MM.1S (cell line): ENCODE measurements around the gene HEPACAM2.
A peak's percentile ranks its signal among the peaks of the same experiment; 100 is the strongest.

Source experiments
- DNase-seq: peaks from one replicate; pipeline ENCODE4 v3.0.0-alpha.2; 2015
- H2AFZ ChIP-seq: fragments of 300-600 bp; sonication (generic); 2 replicates; pipeline ENCODE4 v1.6.0; 2016; ENCODE audit warnings: antibody characterized with exemption, low read length
- H3F3A ChIP-seq: fragments of 300-600 bp; sonication (generic); 2 replicates; pipeline ENCODE4 v1.6.1; 2016; ENCODE audit warnings: mild to moderate bottlenecking, antibody characterized with exemption, low read length, moderate library complexity, mixed read lengths; ENCODE audit not compliant: insufficient read depth
- H3K27ac ChIP-seq: fragments of 300-600 bp; sonication (generic); 2 replicates; pipeline ENCODE4 v1.5.1; 2016; ENCODE audit warnings: mild to moderate bottlenecking, low read length
- H3K27me3 ChIP-seq: fragments of 300-600 bp; sonication (generic); replicated peaks from 2 replicates; pipeline ENCODE4 v1.6.0; 2016; ENCODE audit warnings: low read length; ENCODE audit not compliant: insufficient read depth
- H3K36me3 ChIP-seq: fragments of 300-600 bp; sonication (generic); replicated peaks from 2 replicates; pipeline ENCODE4 v1.6.1; 2016; ENCODE audit warnings: mild to moderate bottlenecking, low read length, mixed read lengths; ENCODE audit not compliant: insufficient read depth
- H3K4me1 ChIP-seq: fragments of 300-600 bp; sonication (generic); 2 replicates; pipeline ENCODE4 v1.6.1; 2016; ENCODE audit warnings: low read length, mixed read lengths
- H3K4me2 ChIP-seq: fragments of 300-600 bp; sonication (generic); 2 replicates; pipeline ENCODE4 v1.6.0; 2016; ENCODE audit warnings: low read depth, low read length
- H3K4me3 ChIP-seq: fragments of 300-600 bp; sonication (generic); 2 replicates; pipeline ENCODE4 v1.5.1; 2016; ENCODE audit warnings: low read length, mixed read lengths
- H3K79me2 ChIP-seq: fragments of 300-600 bp; sonication (generic); 2 replicates; pipeline ENCODE4 v1.6.1; 2016; ENCODE audit warnings: mixed run types, low read length, mixed read lengths
- H3K9ac ChIP-seq: fragments of 300-600 bp; sonication (generic); 2 replicates; pipeline ENCODE4 v1.6.1; 2016; ENCODE audit warnings: low read length, mixed read lengths
- H3K9me2 ChIP-seq: fragments of 300-600 bp; sonication (generic); replicated peaks from 2 replicates; pipeline ENCODE4 v1.6.1; 2016; ENCODE audit warnings: mild to moderate bottlenecking, low read length, mixed read lengths; ENCODE audit not compliant: insufficient read depth
- H3K9me3 ChIP-seq: fragments of 300-600 bp; sonication (generic); replicated peaks from 2 replicates; pipeline ENCODE4 v1.6.1; 2016; ENCODE audit warnings: mild to moderate bottlenecking, low read length, mixed read lengths; ENCODE audit not compliant: insufficient read depth
- H4K20me1 ChIP-seq: fragments of 300-600 bp; sonication (generic); 2 replicates; pipeline ENCODE4 v1.6.1; 2016; ENCODE audit warnings: mild to moderate bottlenecking, low read length, moderate library complexity, mixed read lengths; ENCODE audit not compliant: insufficient read depth
- CTCF ChIP-seq: fragments of 300-600 bp; sonication (generic); IDR thresholded peaks from 2 replicates; pipeline ENCODE4 v1.5.1; 2016; ENCODE audit warnings: antibody characterized with exemption, low read length, mixed read lengths
- EZH2 ChIP-seq: fragments of 300-600 bp; sonication (generic); optimal IDR thresholded peaks from 2 replicates; pipeline ENCODE3; 2017; ENCODE audit warnings: low read depth, mild to moderate bottlenecking, antibody characterized with exemption, low read length, mixed read lengths
- EZH2phosphoT487 ChIP-seq: fragments of 300-600 bp; sonication (generic); IDR thresholded peaks from 2 replicates; pipeline ENCODE4 v1.6.1; 2018; ENCODE audit warnings: antibody characterized with exemption, low read length

Gene HEPACAM2

GRCh38 chr7:93156884-93157283 lies 69.4 kb downstream of the HEPACAM2 start:
- Histone ChIP-seq H3K9me2 (no peaks in the 10 kb centered on the region), H3K9ac (no peak overlapping the region), H3K36me3 (no peaks in the 10 kb centered on the region), H2AFZ (peak overlapping the region; percentile 42; the same call in 1 of the 2 replicates), H4K20me1 (no peaks in the 10 kb centered on the region), H3K27me3 (no peaks in the 10 kb centered on the region), H3K79me2 (no peaks in the 10 kb centered on the region), H3F3A (0 out of 2 replicates have a peak, but pooled peaks cover 6% of the 10 kb centered on the region), H3K4me1 (peaks cover 16% of the 10 kb centered on the region), H3K4me3 (no peak overlapping the region), H3K9me3 (no peaks in the 10 kb centered on the region), H3K27ac (peak overlapping the region; percentile 29; the same call in 1 of the 2 replicates), H3K4me2 (peak overlapping the region; percentile 55)
- DNase-seq, result peak; percentile 51
- no peak for TF ChIP-seq CTCF
- no peak for TF ChIP-seq EZH2
- no peak for TF ChIP-seq EZH2phosphoT487

GRCh38 chr7:93150200-93150835 lies 76.0 kb downstream of the HEPACAM2 start:
- Histone ChIP-seq H4K20me1 (no peaks in the 10 kb centered on the region), H3K9me2 (no peaks in the 10 kb centered on the region), H3F3A (peaks cover 14% of the 10 kb centered on the region), H3K27ac (no peak overlapping the region), H2AFZ (no peak overlapping the region), H3K4me2 (no peak overlapping the region), H3K27me3 (no peaks in the 10 kb centered on the region), H3K4me1 (peaks cover 12% of the 10 kb centered on the region), H3K79me2 (peaks cover 29% of the 10 kb centered on the region), H3K36me3 (no peaks in the 10 kb centered on the region; the same call in 1 of the 2 replicates), H3K9ac (no peak overlapping the region), H3K4me3 (no peak overlapping the region), H3K9me3 (no peaks in the 10 kb centered on the region)
- DNase-seq, result no peak
- no peak for TF ChIP-seq EZH2

- H3K79me2 ChIP-seq, result peaks cover 35% of the 10 kb centered on the region
- H3K27me3 ChIP-seq, result no peaks in the 10 kb centered on the region
- no peak overlapping the region; the same call in 1 of the 2 replicates for H3K4me3 ChIP-seq
- H3F3A ChIP-seq, result peaks cover 14% of the 10 kb centered on the region
- H3K9me3 ChIP-seq, result no peaks in the 10 kb centered on the region
- H2AFZ ChIP-seq, result peak overlapping the region; percentile 49
- no peak for TF ChIP-seq EZH2phosphoT487
- no peak for TF ChIP-seq EZH2
- no peak for TF ChIP-seq CTCF
- DNase-seq, result no peak
- peak overlapping the region; percentile 79 for H3K4me2 ChIP-seq
- no peaks in the 10 kb centered on the region for H3K9me2 ChIP-seq
- peaks cover 12% of the 10 kb centered on the region for H3K4me1 ChIP-seq
- H4K20me1 ChIP-seq, result no peaks in the 10 kb centered on the region
- peak overlapping the region; percentile 67; the same call in 1 of the 2 replicates for H3K27ac ChIP-seq
- no peak overlapping the region for H3K9ac ChIP-seq
- peaks cover 10% of the 10 kb centered on the region; the same call in 1 of the 2 replicates for H3K36me3 ChIP-seq
Measured at GRCh38 chr7:93148727-93149126, 77.5 kb downstream of the HEPACAM2 start.

- H3K79me2 ChIP-seq, result peaks cover 35% of the 10 kb centered on the region
- peak within 1 kb of the TSS; percentile 67 for H3K27ac ChIP-seq
- H3F3A ChIP-seq, result peaks cover 14% of the 10 kb centered on the region
- H4K20me1 ChIP-seq, result no peaks in the 10 kb centered on the region
- no peaks in the 10 kb centered on the region for H3K27me3 ChIP-seq
- no peak for TF ChIP-seq EZH2phosphoT487
- no peak for TF ChIP-seq EZH2
- no peak for TF ChIP-seq CTCF
- H3K36me3 ChIP-seq, result peaks cover 16% of the 10 kb centered on the region; the same call in 1 of the 2 replicates
- H2AFZ ChIP-seq, result peak within 1 kb of the TSS; percentile 49
- peak; percentile 58 for DNase-seq
- H3K9me3 ChIP-seq, result no peaks in the 10 kb centered on the region
- peaks cover 12% of the 10 kb centered on the region for H3K4me1 ChIP-seq
- H3K9me2 ChIP-seq, result no peaks in the 10 kb centered on the region
- H3K9ac ChIP-seq, result peak within 1 kb of the TSS; percentile 47
- H3K4me2 ChIP-seq, result peak within 1 kb of the TSS; percentile 79
- H3K4me3 ChIP-seq, result peak within 1 kb of the TSS; percentile 73
Measured at GRCh38 chr7:93148144-93148543, 78.1 kb downstream of the HEPACAM2 start, which contains the start of gene SAMD9L. Gene SAMD9L, minus strand, starts transcription at chr7:93148385. Its CDS starts 12,414 bp downstream, at chr7:93135971.
